Esophagus muscularis mucosa (tissue), 4 donors: ENCODE data around the gene SMIM12. TPM values are rescaled to one million over a fixed set of nuclear protein-coding genes. Genes with fewer than 3 reads are reported as not detected.

Source experiments
- DNase-seq: peaks from one replicate; pipeline ENCODE4 v3.0.0-alpha.2; 2017; ENCODE audit errors: extremely low spot score
- H3K27ac ChIP-seq, 4 donors: fragments of 200-600 bp; sonication (generic); replicated peaks in 1 of 4; 1 replicate in 3 of 4; 2 replicates in 1 of 4; pipeline ENCODE4 v1.5.1; 2016 to 2019; ENCODE audit warnings: mild to moderate bottlenecking in 1 of 4
- H3K27me3 ChIP-seq, 4 donors: fragments of 200-600 bp; sonication (generic); one replicate each; pipeline versions ENCODE4 v1.5.1 to v1.6.0; 2016 to 2019
- H3K36me3 ChIP-seq, 4 donors: fragments of 200-600 bp; sonication (generic); one replicate each; pipeline ENCODE4 v1.5.1; 2016 to 2019
- H3K4me1 ChIP-seq, 4 donors: fragments of 200-600 bp; sonication (generic); one replicate each; pipeline ENCODE4 v1.5.1; 2016 to 2019
- H3K4me3 ChIP-seq, 4 donors: fragments of 200-600 bp; sonication (generic); 1 replicate in 2 of 4; 2 replicates in 2 of 4; pipeline ENCODE4 v1.5.1; 2016 to 2019; ENCODE audit warnings: mild to moderate bottlenecking in 4 of 4, moderate library complexity in 1 of 4
- H3K9me3 ChIP-seq, 4 donors: fragments of 200-600 bp; sonication (generic); 1 replicate in 3 of 4; 2 replicates in 1 of 4; pipeline ENCODE4 v1.5.1; 2016 to 2019
- EP300 ChIP-seq: sonication (generic); formaldehyde crosslinking; IDR thresholded peaks from one replicate; pipeline ENCODE4 v1.6.1; 2017; ENCODE audit warnings: antibody characterized with exemption
- POLR2A ChIP-seq: fragments of 450-650 bp; IDR thresholded peaks from one replicate; pipeline ENCODE4 v1.6.1; 2017; ENCODE audit warnings: antibody characterized with exemption, moderate library complexity, mild to moderate bottlenecking, low read depth
- POLR2AphosphoS5 ChIP-seq, 2 donors: sonication (generic); formaldehyde crosslinking; IDR thresholded peaks; one replicate each; pipeline ENCODE4 v1.6.1; 2017; ENCODE audit warnings: antibody characterized with exemption in 2 of 2
- WGBS: methylation state at CpG from one replicate; pipeline ENCODE4 v1.1.5; 2018; 5-methylcytosine and 5-hydroxymethylcytosine counted together
- intact Hi-C: fragments of 100-400 bp; cut with DNase I; formaldehyde crosslinking; loops from one replicate; pipeline ENCODE4 v1.15.1; 2023
- total RNA-seq, 4 donors: library from RNA; depleted of rRNA; stranded (reverse); fragments of >200 nt; gene quantifications; one replicate each; pipeline versions ENCODE4 v1.1.0 to v1.2.1, GENCODE V29; 2016
- TF ChIP-seq, protein P1 (sequence below), 3 experiments: fragments of 200-600 bp in 2 of 3; fragments of 450-650 bp in 1 of 3; sonication (generic) in 2 of 3; IDR thresholded peaks; one replicate each; pipeline ENCODE4 v1.5.1; 2017 to 2019; ENCODE audit warnings: antibody characterized with exemption in 3 of 3, mild to moderate bottlenecking in 2 of 3, moderate library complexity in 1 of 3

SMIM12 gene
- total RNA-seq, 4 donors from 2014 or later: 29.5 to 45.4 (median 39.0) TPM

GRCh38 chr1:34868230-34869049 is 8.9 kb upstream of the SMIM12 start:
- 90% methylated on average over 43 of the region's 44 CpGs for WGBS
- Histone ChIP-seq H3K36me3 (no peaks in the 10 kb centered on the region), H3K4me3 (no peak overlapping the region), H3K27me3 (peaks cover 0 to 6% (median 0%) of the 10 kb centered on the region in 4 donors), H3K9me3 (no peaks in the 10 kb centered on the region), H3K27ac (no peak overlapping the region), H3K4me1 (peaks cover 13 to 21% (median 18%) of the 10 kb centered on the region in 4 donors)
- no peak for DNase-seq
- intact Hi-C loops: loop anchor here (5.0 kb wide), 1 partner anchor 81 kb away; no protein-coding TSS in a partner anchor
- TF ChIP-seq POLR2A (no peak), EP300 (no peak), POLR2AphosphoS5 (IDR thresholded peaks at IDR 0.05) (no peak)
- TF ChIP-seq, protein P1, sequence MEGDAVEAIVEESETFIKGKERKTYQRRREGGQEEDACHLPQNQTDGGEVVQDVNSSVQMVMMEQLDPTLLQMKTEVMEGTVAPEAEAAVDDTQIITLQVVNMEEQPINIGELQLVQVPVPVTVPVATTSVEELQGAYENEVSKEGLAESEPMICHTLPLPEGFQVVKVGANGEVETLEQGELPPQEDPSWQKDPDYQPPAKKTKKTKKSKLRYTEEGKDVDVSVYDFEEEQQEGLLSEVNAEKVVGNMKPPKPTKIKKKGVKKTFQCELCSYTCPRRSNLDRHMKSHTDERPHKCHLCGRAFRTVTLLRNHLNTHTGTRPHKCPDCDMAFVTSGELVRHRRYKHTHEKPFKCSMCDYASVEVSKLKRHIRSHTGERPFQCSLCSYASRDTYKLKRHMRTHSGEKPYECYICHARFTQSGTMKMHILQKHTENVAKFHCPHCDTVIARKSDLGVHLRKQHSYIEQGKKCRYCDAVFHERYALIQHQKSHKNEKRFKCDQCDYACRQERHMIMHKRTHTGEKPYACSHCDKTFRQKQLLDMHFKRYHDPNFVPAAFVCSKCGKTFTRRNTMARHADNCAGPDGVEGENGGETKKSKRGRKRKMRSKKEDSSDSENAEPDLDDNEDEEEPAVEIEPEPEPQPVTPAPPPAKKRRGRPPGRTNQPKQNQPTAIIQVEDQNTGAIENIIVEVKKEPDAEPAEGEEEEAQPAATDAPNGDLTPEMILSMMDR (IDR thresholded peaks at IDR 0.05): no peak

GRCh38 chr1:34867415-34867814 is 7.9 kb upstream of the SMIM12 start:
- DNase-seq: no peak
- Histone ChIP-seq H3K4me3 (no peak overlapping the region), H3K27ac (no peak overlapping the region), H3K4me1 (peaks cover 13 to 21% (median 18%) of the 10 kb centered on the region in 4 donors), H3K27me3 (no peaks in the 10 kb centered on the region), H3K9me3 (no peaks in the 10 kb centered on the region), H3K36me3 (no peaks in the 10 kb centered on the region)
- 75% methylated on average over 6 of the region's 6 CpGs for WGBS
- no peak for TF ChIP-seq EP300
- TF ChIP-seq POLR2AphosphoS5 (IDR thresholded peaks at IDR 0.05): no peak
- TF ChIP-seq POLR2A: no peak
- TF ChIP-seq, protein P1 (IDR thresholded peaks at IDR 0.05): no peak
- intact Hi-C loops: loop anchor here (5.0 kb wide), 1 partner anchor 80 kb away; no protein-coding TSS in a partner anchor

GRCh38 chr1:34866762-34867109 is 7.2 kb upstream of the SMIM12 start:
- Histone ChIP-seq H3K27me3 (no peaks in the 10 kb centered on the region), H3K27ac (peak overlapping the region; percentile 86 to 89 (median 86)), H3K9me3 (no peaks in the 10 kb centered on the region), H3K36me3 (no peaks in the 10 kb centered on the region), H3K4me1 (peaks cover 13 to 21% (median 18%) of the 10 kb centered on the region in 4 donors), H3K4me3 (peak overlapping the region; percentile 75 to 83 (median 79))
- WGBS: 40% methylated on average over 1 of the region's 9 CpGs
- intact Hi-C loops: loop anchor here (5.0 kb wide), 1 partner anchor 79 kb away; no protein-coding TSS in a partner anchor
- no peak for DNase-seq
- no peak for TF ChIP-seq POLR2AphosphoS5 (IDR thresholded peaks at IDR 0.05)
- TF ChIP-seq, protein P1 (IDR thresholded peaks at IDR 0.05): no peak
- TF ChIP-seq POLR2A: no peak
- no peak for TF ChIP-seq EP300

DNA sequence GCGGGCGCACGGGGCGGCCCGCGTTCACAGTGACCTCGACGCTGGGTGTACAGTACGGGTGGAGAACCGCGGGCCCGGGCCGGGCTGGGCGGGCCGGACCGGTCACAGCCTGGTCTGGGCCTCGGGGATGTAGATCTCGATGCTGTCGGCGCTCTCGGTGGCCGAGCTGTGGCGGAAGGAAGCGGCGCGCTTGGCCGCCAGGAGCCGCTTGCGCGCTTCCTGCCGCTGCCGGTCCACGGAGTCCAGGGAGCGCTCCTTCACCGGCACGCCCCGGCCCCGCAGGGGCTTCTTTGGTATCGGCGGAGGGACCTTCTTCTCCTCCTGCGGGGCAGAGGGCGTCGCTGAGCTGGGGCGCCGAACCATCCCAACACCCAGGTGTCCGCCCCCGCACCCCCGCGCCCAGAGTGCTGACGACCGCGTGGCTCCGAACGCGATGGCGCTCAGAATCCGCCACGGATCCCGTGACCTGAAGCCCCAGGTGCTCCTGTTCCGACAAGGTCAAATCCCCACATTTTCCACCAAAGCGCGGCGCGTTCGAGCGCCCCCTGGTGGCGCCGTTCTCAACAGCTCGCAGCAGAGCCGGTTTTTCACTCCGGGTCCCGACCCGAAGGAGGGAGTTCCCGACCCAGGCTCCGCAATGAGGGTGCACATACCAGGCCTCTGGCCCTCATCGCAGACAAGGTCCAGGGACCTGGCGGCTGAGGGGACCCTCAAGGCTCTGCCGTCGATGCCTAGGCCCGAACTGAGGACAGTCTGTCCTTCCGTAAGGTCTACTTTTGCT is 6.6 kb upstream of the SMIM12 start:
- 2% methylated on average over 12 of the region's 81 CpGs for WGBS
- Histone ChIP-seq H3K4me1 (peaks cover 13 to 21% (median 18%) of the 10 kb centered on the region in 4 donors), H3K36me3 (no peaks in the 10 kb centered on the region), H3K9me3 (no peaks in the 10 kb centered on the region), H3K27ac (peak overlapping the region; percentile 86 to 89 (median 86)), H3K4me3 (peak overlapping the region; percentile 75 to 83 (median 79)), H3K27me3 (no peaks in the 10 kb centered on the region)
- intact Hi-C loops: loop anchor here (5.0 kb wide), 1 partner anchor 79 kb away; no protein-coding TSS in a partner anchor
- DNase-seq: peak; percentile 98
- TF ChIP-seq EP300 (no peak), POLR2AphosphoS5 (IDR thresholded peaks at IDR 0.05) (peak in 1 of 2 donors; percentile 46), POLR2A (no peak)
- TF ChIP-seq, protein P1 (IDR thresholded peaks at IDR 0.05): peak; percentile 81 to 96 (median 95)
